AG09309 (cell line): Measurements from ENCODE around the gene CNN2.
A peak's percentile ranks its signal among the peaks of the same experiment; 100 is the strongest.

Experiments used
- DNase-seq: peaks from one replicate; pipeline ENCODE4 v3.0.0-alpha.2; 2010; ENCODE audit warnings: low read depth
- H3K4me3 ChIP-seq: 2 replicates; pipeline ENCODE4 v1.5.1; 2011; ENCODE audit warnings: mild to moderate bottlenecking, low read depth, low read length, moderate library complexity; ENCODE audit not compliant: control insufficient read depth
- CTCF ChIP-seq: IDR thresholded peaks from 2 replicates; pipeline ENCODE4 v1.5.1; 2011; ENCODE audit warnings: mild to moderate bottlenecking, low read depth, low read length, inconsistent platforms; ENCODE audit not compliant: insufficient read depth, control insufficient read depth; ENCODE audit errors: missing control alignments

CNN2 gene

GRCh38 chr19:1027650-1028061 lies 1.2 kb downstream of the CNN2 start:
- no peak for TF ChIP-seq CTCF
- DNase-seq: no peak
- peak overlapping the region; percentile 93 for H3K4me3 ChIP-seq

DNA sequence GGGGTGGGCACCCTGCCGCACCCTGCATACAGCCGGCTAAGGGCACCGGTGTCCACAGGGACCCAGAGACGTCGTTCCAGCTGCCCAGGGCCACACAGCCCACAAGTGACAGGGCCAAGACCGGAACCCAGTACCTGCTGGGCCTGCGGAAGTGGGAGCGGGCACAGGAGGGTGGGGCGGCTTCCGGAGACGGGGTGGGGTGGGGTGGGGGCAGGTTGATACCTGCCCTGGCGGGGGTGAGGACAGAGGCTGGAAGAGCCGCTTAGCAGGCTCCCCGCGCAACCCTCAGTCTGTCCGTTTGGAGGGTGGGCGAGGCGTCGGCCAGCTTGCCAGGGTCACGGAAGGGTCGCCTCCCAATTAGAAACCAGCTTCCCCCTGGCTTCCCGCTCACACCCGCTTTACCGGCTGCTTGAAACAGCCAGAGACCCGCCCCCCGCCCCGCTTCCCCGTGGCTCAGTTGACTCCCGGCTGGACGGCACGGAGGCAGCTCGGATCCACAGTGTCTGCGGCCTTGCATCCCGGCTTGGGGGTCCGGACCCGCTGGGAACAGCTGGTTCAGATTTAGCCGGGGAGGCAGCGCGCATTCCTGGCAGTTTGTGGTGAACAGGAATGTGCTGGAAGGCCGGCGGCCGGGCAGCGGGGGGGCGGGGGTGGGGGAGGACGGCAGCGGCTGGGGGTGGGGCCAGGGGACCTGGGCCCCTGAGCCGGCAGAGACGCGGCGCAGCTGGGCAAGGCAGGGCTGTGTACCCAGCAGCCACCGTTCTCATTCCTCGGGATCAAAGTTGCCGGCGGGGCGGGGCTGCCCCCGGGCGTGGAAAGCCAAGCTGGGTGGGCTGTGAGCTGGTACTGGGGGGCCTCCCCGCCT lies 1.9 kb downstream of the CNN2 start:
- TF ChIP-seq CTCF: no peak
- DNase-seq: peak; percentile 89
- peak overlapping the region; percentile 93 for H3K4me3 ChIP-seq

GRCh38 chr19:1032264-1032867 lies 6.0 kb downstream of the CNN2 start:
- no peak for DNase-seq
- no peak overlapping the region for H3K4me3 ChIP-seq
- TF ChIP-seq CTCF: no peak

GRCh38 chr19:1035998-1036621 lies 9.7 kb downstream of the CNN2 start:
- H3K4me3 ChIP-seq: no peak overlapping the region
- DNase-seq: no peak
- TF ChIP-seq CTCF: no peak

DNA sequence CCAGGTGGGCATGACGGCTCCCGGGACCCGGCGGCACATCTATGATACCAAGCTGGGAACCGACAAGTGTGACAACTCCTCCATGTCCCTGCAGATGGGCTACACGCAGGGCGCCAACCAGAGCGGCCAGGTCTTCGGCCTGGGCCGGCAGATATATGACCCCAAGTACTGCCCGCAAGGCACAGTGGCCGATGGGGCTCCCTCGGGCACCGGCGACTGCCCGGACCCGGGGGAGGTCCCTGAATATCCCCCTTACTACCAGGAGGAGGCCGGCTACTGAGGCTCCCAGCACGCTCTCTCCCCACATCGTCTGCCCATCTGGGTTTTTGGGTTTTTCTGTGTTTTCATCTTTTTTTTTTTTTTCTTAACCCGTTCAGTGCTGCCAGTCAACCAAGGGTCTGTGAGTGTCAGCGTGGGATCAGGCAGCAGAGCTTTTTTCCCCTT lies 11.2 kb downstream of the CNN2 start:
- no peak overlapping the region for H3K4me3 ChIP-seq
- no peak for DNase-seq

More for the DNA sequence above, 11.2 kb downstream of the CNN2 start:
- TF ChIP-seq CTCF: no peak
